Adrenal gland (tissue), 12 donors: ENCODE results near the gene TMEM19. TPM values are rescaled to one million over a fixed set of nuclear protein-coding genes. Genes with fewer than 3 reads are reported as not detected.
"Not testable (repeated sequence)": the region's sequence is repeated elsewhere in the genome, so short reads cannot be mapped to it uniquely, and the experiment has no call there.

Source experiments
- DNase-seq, 7 donors: peaks; one replicate each; pipeline ENCODE4 v3.0.0-alpha.2; 2019 to 2020
- H3K27ac ChIP-seq, 5 donors: fragments of 200-600 bp; sonication (generic) in 4 of 5; 1 replicate in 3 of 5; 2 replicates in 2 of 5; pipeline versions ENCODE4 v1.5.1 to v1.8.0; 2016 to 2020; ENCODE audit warnings: mild to moderate bottlenecking in 1 of 5
- H3K27me3 ChIP-seq: fragments of 200-600 bp; 2 replicates; pipeline ENCODE4 v1.8.0; 2021
- H3K36me3 ChIP-seq, 2 donors: fragments of 200-600 bp; replicated peaks in 1 of 2; 1 replicate in 1 of 2; 2 replicates in 1 of 2; pipeline versions ENCODE4 v1.5.1 to v1.8.0; 2018 to 2022
- H3K4me1 ChIP-seq, 2 donors: fragments of 200-600 bp; replicated peaks in 1 of 2; 1 replicate in 1 of 2; 2 replicates in 1 of 2; pipeline versions ENCODE4 v1.5.1 to v1.8.0; 2018 to 2021
- H3K4me3 ChIP-seq, 4 donors: fragments of 200-600 bp; sonication (generic) in 3 of 4; one replicate each; pipeline ENCODE4 v1.5.1; 2016 to 2018
- H3K9me3 ChIP-seq, 3 donors: fragments of 200-600 bp; sonication (generic) in 1 of 3; replicated peaks in 1 of 3; 1 replicate in 2 of 3; 2 replicates in 1 of 3; pipeline versions ENCODE4 v1.5.1 to v1.8.0; 2016 to 2021
- CTCF ChIP-seq, 6 experiments: fragments of 450-650 bp in 4 of 6; fragments of 200-600 bp in 2 of 6; sonication (generic) in 1 of 6; IDR thresholded peaks; 1 replicate in 5 of 6; 2 replicates in 1 of 6; pipeline versions ENCODE4 v1.5.1 to v1.8.0; 2016 to 2021; ENCODE audit warnings: antibody characterized with exemption in 6 of 6, mild to moderate bottlenecking in 2 of 6, moderate library complexity in 1 of 6
- POLR2A ChIP-seq, 2 donors: fragments of 450-650 bp; IDR thresholded peaks; one replicate each; pipeline ENCODE4 v1.6.1; 2017; ENCODE audit warnings: antibody characterized with exemption in 2 of 2, mild to moderate bottlenecking in 2 of 2, moderate library complexity in 1 of 2
- WGBS, 4 donors: extraction: QIAGEN DNeasy Blood & Tissue Kit in 2 of 4; methylation state at CpG; one replicate each; pipeline versions ENCODE4 v1.1.5 to v1.1.7; 2013 to 2017; 5-methylcytosine and 5-hydroxymethylcytosine counted together
- intact Hi-C, 2 donors: fragments of 100-400 bp; cut with DNase I; formaldehyde crosslinking; loops; one replicate each; pipeline versions ENCODE4 v1.14.1 to v1.15.0; 2022 to 2023
- polyA plus RNA-seq, 3 donors: library from polyadenylated mRNA; stranded (reverse); fragments of 200-250 nt in 2 of 3; fragments of 350-450 nt in 1 of 3; fragmentation: Illumina TruSeq in 1 of 3; extraction: RNeasy Lipid Tissue Mini Kit (QIAGEN cat#74804) in 1 of 3; gene quantifications; one replicate each; pipeline ENCODE4 v1.2.3, GENCODE V29; 2013 to 2014
- total RNA-seq, 9 donors: library from RNA; depleted of rRNA in 4 of 9; stranded (reverse); fragments of >200 nt in 4 of 9; fragments of 120-200 nt in 1 of 9; fragmentation: NEBNext Ultra II Directional in 1 of 9; extraction: Animal tissue kit (Norgen Biotek cat#: 25700) in 1 of 9; gene quantifications; one replicate each; pipeline versions ENCODE4 v1.1.0 to v1.2.4, GENCODE V29; 2013 to 2023
- donor health status: healthy with polysubstance abuse.
- donor health status: Bipolar disorder and iron deficiency.
- donor health status: DM: yes; HTN: yes; CAD: no.
- donor health status: DM: no; HTN: no; CAD: no.
- donor health status: DM: no; HTN: no; CAD: no.
- donor health status: DM: yes; HTN: yes; CAD: no.

The TMEM19 gene
- total and polyA plus RNA-seq, 12 donors: 2.8 to 22.1 (median 18.1) TPM

- Histone ChIP-seq H3K27ac (no peak overlapping the region), H3K36me3 (no peaks in the 10 kb centered on the region)
- TF ChIP-seq CTCF (IDR thresholded peaks at IDR 0.05): no peak
- TF ChIP-seq POLR2A (IDR thresholded peaks at IDR 0.05): no peak
Measured at GRCh38 chr12:71688961-71689570, 3.2 kb downstream of the TMEM19 start.

GRCh38 chr12:71691504-71692129 is 5.7 kb downstream of the TMEM19 start:
- H3K27me3 ChIP-seq: no peaks in the 10 kb centered on the region
- H3K27ac ChIP-seq: no peak overlapping the region
- no peak overlapping the region for H3K4me3 ChIP-seq
- TF ChIP-seq CTCF (IDR thresholded peaks at IDR 0.05): no peak
- TF ChIP-seq POLR2A (IDR thresholded peaks at IDR 0.05): no peak
- 91 to 98% (median 93%) methylated on average over 4 of the region's 4 CpGs for WGBS, 4 donors
- peaks cover 0 to 3% of the 10 kb centered on the region in 2 donors for H3K36me3 ChIP-seq
- peaks cover 8 to 16% of the 10 kb centered on the region in 2 donors for H3K4me1 ChIP-seq
- no peaks in the 10 kb centered on the region for H3K9me3 ChIP-seq
- intact Hi-C loops: no loop called here
- no peak for DNase-seq

More at GRCh38 chr12:71688961-71689570, 3.2 kb downstream of the TMEM19 start:
- H3K27me3 ChIP-seq: no peaks in the 10 kb centered on the region
- H3K4me3 ChIP-seq: no peak overlapping the region
- no peak for DNase-seq
- peaks cover 8 to 24% of the 10 kb centered on the region in 2 donors for H3K4me1 ChIP-seq
- no peaks in the 10 kb centered on the region for H3K9me3 ChIP-seq
- intact Hi-C loops: no loop called here
- 88 to 96% (median 90%) methylated on average over 5 of the region's 5 CpGs for WGBS, 4 donors

GRCh38 chr12:71693126-71693525 is 7.2 kb downstream of the TMEM19 start:
- no peak for TF ChIP-seq CTCF (IDR thresholded peaks at IDR 0.05)
- no peak for TF ChIP-seq POLR2A (IDR thresholded peaks at IDR 0.05)
- 96 to 99% (median 98%) methylated on average over 7 of the region's 7 CpGs for WGBS, 4 donors

GRCh38 chr12:71693651-71694050 is 7.8 kb downstream of the TMEM19 start:
- H3K4me1 ChIP-seq, H3K27me3 ChIP-seq, DNase-seq, H3K4me3 ChIP-seq, H3K9me3 ChIP-seq, H3K27ac ChIP-seq, intact Hi-C loops: not testable (repeated sequence)
- WGBS, 4 donors: 71 to 98% (median 94%) methylated on average over 5 of the region's 5 CpGs
- H3K36me3 ChIP-seq: peaks cover 0 to 17% of the 10 kb centered on the region in 2 donors

More at GRCh38 chr12:71693126-71693525, 7.2 kb downstream of the TMEM19 start:
- no peak for DNase-seq
- Histone ChIP-seq H3K36me3 (peaks cover 0 to 16% of the 10 kb centered on the region in 2 donors), H3K27ac (no peak overlapping the region), H3K4me1 (peaks cover 0 to 1% of the 10 kb centered on the region in 2 donors), H3K4me3 (no peak overlapping the region), H3K27me3 (no peaks in the 10 kb centered on the region), H3K9me3 (no peaks in the 10 kb centered on the region)
- intact Hi-C loops: no loop called here
